ENCODE results near the gene CDKN1C.

DNA sequence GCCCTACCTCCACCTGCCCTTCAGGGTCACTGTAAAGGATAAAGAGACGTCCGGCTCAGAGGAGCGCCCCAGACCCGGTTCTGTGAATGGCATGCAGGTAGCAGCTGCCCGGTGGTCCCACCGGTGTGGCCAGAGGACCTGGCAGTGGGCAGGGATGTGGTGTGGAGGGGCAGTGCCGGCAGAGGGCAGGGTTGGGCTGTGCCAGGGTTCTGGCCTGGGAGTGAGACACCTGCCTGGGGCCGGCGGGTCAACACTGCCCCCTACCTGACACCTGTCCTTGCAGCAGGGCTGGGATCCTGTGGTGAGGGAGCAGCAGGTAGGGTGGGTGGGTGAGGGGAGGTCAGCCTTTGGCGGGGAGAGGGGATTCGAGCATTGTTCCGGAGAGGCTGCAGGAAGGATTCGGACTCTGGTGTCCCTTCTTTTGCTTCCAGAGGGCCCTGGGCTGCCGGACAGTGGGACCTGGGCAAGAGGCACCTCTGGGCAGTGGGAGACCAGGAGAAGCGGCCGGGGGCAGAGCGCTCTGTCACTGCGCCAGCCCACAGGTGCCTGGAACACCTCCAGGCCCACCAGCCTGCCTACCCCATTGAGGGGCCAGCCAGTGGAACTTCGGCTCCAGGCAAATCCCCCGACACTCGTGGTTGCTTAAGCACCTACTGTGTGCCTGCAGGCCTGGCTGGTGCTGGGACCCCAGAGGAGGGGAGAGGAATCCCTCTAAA, 45.3 kb upstream of the CDKN1C start:
- peak; percentile 33 for TF ChIP-seq CTCF (conservative IDR thresholded peaks at IDR 0.05; ENCODE audit: low read depth, low read length)
- TF ChIP-seq EZH2 (IDR thresholded peaks at IDR 0.05; ENCODE audit: borderline replicate concordance, low read depth, low read length, poor library complexity, severe bottlenecking) = no peak
